Psoas muscle (tissue), 8 donors: ENCODE data around the gene HPSE2. TPM values are rescaled to one million over a fixed set of nuclear protein-coding genes. Genes with fewer than 3 reads are reported as not detected.

Experiments
- ATAC-seq, 4 donors: fragments of 200-7000 bp; cut with Tn5 transposase; one replicate each; pipeline ENCODE4 v1.9.1; 2020; ENCODE audit warnings: moderate library complexity in 3 of 4, mild to moderate bottlenecking in 2 of 4
- DNase-seq, 2 donors: peaks; one replicate each; pipeline ENCODE4 v3.0.0-alpha.2; 2020
- H3K27ac ChIP-seq: fragments of 200-600 bp; one replicate; pipeline ENCODE4 v1.8.0; 2022
- H3K27me3 ChIP-seq, 3 donors: fragments of 200-600 bp in 1 of 3; one replicate each; pipeline versions ENCODE4 v1.6.1 to v1.8.0; 2013 to 2022; ENCODE audit warnings: low read length in 2 of 3, mild to moderate bottlenecking in 2 of 3, moderate library complexity in 1 of 3; ENCODE audit not compliant: insufficient read depth in 3 of 3
- H3K36me3 ChIP-seq, 2 donors: fragments of 200-600 bp in 1 of 2; one replicate each; pipeline versions ENCODE4 v1.6.1 to v1.8.0; 2013 to 2022; ENCODE audit warnings: low read depth in 1 of 2, mild to moderate bottlenecking in 1 of 2, moderate library complexity in 1 of 2; ENCODE audit not compliant: insufficient read depth in 1 of 2
- H3K4me1 ChIP-seq: fragments of 200-600 bp; one replicate; pipeline ENCODE4 v1.8.0; 2022
- H3K4me3 ChIP-seq: fragments of 200-600 bp; one replicate; pipeline ENCODE4 v1.8.0; 2022; ENCODE audit warnings: mild to moderate bottlenecking
- H3K9me3 ChIP-seq: fragments of 200-600 bp; one replicate; pipeline ENCODE4 v1.8.0; 2022
- WGBS, 3 donors: extraction: QIAGEN DNeasy Blood & Tissue Kit; methylation state at CpG; one replicate each; pipeline versions ENCODE4 v1.1.6 to v1.1.7; 2013; 5-methylcytosine and 5-hydroxymethylcytosine counted together
- intact Hi-C, 2 donors: fragments of 100-400 bp; cut with DNase I; formaldehyde crosslinking; loops; one replicate each; pipeline versions ENCODE4 v1.11.0 to v1.14.2; 2022
- polyA plus RNA-seq, 3 donors: library from polyadenylated mRNA; stranded (reverse); fragments of 200-250 nt; gene quantifications; one replicate each; pipeline ENCODE4 v1.2.3, GENCODE V29; 2013
- total RNA-seq, 4 donors: library from RNA; stranded (reverse); fragmentation: NEBNext Ultra II Directional in 2 of 4; extraction: Animal tissue kit (Norgen Biotek cat#: 25700) in 2 of 4; gene quantifications; one replicate each; pipeline versions ENCODE4 v1.2.1 to v1.2.4, GENCODE V29; 2021 to 2023
- TF ChIP-seq, protein P1 (sequence below): fragments of 200-600 bp; IDR thresholded peaks from one replicate; pipeline ENCODE4 v1.8.0; 2022; ENCODE audit warnings: antibody characterized with exemption
- donor health status: healthy with polysubstance abuse.
- donor health status: DM: no; HTN: no; CAD: no; lungs with moderate emphysema.
- donor health status: Bipolar disorder and iron deficiency.
- donor health status: healthy.
- donor health status: DM: yes; HTN: yes; CAD: no.
- donor health status: DM: no; HTN: no; CAD: no.
- donor health status: DM: no; HTN: no; CAD: no.
- donor health status: DM: yes; HTN: yes; CAD: no.

Gene HPSE2
- total and polyA plus RNA-seq, 7 donors = 0.01 to 0.17 (median 0.03) TPM; not detected in 4

DNA sequence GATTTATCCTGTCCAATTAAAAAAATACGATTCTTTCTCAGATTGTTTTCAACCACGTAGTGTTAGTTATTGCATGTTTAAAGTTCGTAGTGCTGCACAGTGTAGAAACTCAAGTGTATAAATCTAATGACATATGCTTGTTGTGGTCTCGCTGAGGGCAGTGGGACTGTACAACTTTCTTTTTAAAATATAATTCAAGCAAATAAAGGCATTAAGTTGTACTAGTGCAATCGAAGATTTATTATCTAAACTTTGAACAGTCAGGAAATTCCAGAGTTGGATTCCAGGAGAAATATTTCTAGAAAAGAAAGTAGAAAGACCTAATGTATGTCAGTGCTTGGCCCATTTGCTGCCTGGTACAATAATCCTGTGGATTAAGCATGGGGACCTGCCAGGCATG lies 664.8 kb downstream of the HPSE2 start:
- Histone ChIP-seq H3K27me3 (peaks cover 0 to 2% (median 0%) of the 10 kb centered on the region in 3 donors), H3K4me3 (no peak overlapping the region), H3K27ac (no peak overlapping the region), H3K36me3 (no peaks in the 10 kb centered on the region), H3K9me3 (no peaks in the 10 kb centered on the region), H3K4me1 (no peaks in the 10 kb centered on the region)
- WGBS, 3 donors = 77 to 83% (median 81%) methylated on average over 5 of the region's 5 CpGs
- ATAC-seq (no peak), DNase-seq (no peak)
- intact Hi-C loops = no loop called here
- TF ChIP-seq, protein P1, sequence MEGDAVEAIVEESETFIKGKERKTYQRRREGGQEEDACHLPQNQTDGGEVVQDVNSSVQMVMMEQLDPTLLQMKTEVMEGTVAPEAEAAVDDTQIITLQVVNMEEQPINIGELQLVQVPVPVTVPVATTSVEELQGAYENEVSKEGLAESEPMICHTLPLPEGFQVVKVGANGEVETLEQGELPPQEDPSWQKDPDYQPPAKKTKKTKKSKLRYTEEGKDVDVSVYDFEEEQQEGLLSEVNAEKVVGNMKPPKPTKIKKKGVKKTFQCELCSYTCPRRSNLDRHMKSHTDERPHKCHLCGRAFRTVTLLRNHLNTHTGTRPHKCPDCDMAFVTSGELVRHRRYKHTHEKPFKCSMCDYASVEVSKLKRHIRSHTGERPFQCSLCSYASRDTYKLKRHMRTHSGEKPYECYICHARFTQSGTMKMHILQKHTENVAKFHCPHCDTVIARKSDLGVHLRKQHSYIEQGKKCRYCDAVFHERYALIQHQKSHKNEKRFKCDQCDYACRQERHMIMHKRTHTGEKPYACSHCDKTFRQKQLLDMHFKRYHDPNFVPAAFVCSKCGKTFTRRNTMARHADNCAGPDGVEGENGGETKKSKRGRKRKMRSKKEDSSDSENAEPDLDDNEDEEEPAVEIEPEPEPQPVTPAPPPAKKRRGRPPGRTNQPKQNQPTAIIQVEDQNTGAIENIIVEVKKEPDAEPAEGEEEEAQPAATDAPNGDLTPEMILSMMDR = no peak

DNA sequence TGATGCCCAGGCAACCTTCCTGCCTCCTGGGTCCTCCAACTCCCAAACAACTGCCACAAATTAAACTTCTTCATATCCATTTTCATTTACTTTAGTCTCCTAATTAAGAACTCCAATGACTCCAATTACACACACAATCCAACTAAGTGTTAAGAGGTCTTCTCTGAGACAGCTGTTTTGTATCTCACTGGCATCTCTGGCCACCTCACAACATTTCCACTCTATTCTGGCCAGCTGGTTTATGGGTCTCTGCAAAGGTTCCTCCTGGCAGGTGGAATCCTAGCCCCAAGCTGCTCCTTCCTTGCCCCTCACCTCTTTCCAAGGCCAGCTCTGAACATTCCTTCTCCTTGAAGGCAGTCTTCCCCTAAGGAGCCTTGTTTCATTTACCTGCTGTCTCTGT lies 665.8 kb downstream of the HPSE2 start:
- Histone ChIP-seq H3K9me3 (no peaks in the 10 kb centered on the region), H3K27me3 (peaks cover 0 to 2% (median 0%) of the 10 kb centered on the region in 3 donors), H3K4me1 (no peaks in the 10 kb centered on the region), H3K36me3 (no peaks in the 10 kb centered on the region), H3K27ac (no peak overlapping the region), H3K4me3 (no peak overlapping the region)
- DNase-seq = no peak
- intact Hi-C loops = no loop called here
- no peak for ATAC-seq
- TF ChIP-seq, protein P1 = no peak

DNA sequence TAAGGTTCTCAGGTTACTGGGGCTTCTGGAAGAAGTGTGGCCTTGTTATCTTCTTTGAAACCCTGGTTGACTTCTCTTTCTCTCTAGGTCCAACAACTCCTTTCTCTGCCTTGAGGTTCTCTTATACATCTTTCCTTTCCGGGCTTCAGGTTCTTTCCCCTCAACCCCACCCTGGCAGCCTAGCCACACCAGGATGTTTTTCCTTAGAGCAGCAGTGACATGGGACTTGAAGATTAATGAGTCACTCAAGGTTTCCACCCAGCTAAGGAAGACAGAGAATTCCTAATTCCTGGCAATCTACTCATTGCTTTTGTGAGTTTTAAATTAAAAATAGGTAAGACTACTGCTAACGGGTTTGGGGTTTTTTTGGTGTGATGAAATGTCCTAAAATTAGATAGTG lies 667.1 kb downstream of the HPSE2 start:
- H3K9me3 ChIP-seq = no peaks in the 10 kb centered on the region
- H3K27me3 ChIP-seq = peaks cover 0 to 2% (median 0%) of the 10 kb centered on the region in 3 donors
- H3K4me3 ChIP-seq = no peak overlapping the region
- no peak overlapping the region for H3K27ac ChIP-seq
- WGBS, 3 donors = 70 to 79% (median 72%) methylated on average over 2 of the region's 2 CpGs
- H3K4me1 ChIP-seq = no peaks in the 10 kb centered on the region
- intact Hi-C loops = no loop called here
- DNase-seq = no peak
- TF ChIP-seq, protein P1 = no peak
- ATAC-seq = no peak
- no peaks in the 10 kb centered on the region for H3K36me3 ChIP-seq

DNA sequence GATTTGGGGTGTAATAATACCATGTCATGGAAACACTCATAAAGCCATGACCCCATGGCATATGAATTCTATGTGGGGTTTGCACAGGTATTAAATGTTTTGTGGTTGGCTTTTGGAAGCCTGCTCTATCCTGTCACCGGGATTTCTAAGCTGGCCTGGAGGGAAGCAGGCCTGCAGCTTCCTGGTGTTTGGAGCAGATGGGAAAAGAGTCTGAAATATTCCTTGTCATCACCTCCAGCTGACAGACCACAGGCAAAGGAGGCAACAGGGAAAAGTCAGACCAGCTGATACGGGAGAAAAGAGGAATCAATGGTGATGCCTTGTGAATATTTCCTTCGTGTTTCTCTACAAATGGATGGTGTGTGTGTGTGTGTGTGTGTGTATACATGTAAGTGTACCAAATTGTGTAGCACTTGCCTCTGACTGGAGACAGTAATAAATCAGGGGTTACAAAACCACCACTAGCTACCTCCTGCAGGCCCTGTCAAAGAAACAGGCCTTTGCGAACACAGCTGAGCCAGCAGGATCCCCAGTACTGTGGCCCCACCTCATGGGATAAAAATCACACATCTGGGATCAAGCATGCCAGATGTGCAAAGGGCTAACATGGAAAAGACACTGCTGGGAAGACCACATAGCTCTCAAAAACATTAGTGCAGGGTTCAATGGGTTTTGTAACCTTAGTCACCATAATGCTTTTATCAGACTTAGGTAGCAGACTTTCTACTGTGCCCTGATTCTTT lies 668.1 kb downstream of the HPSE2 start:
- no peak overlapping the region for H3K4me3 ChIP-seq
- no peak overlapping the region for H3K27ac ChIP-seq
- no peaks in the 10 kb centered on the region for H3K4me1 ChIP-seq
- TF ChIP-seq, protein P1 = no peak
- DNase-seq (no peak), ATAC-seq (no peak)
- no peaks in the 10 kb centered on the region for H3K36me3 ChIP-seq
- intact Hi-C loops = no loop called here
- no peaks in the 10 kb centered on the region for H3K9me3 ChIP-seq
- peaks cover 0 to 2% (median 0%) of the 10 kb centered on the region in 3 donors for H3K27me3 ChIP-seq
- 38 to 41% (median 40%) methylated on average over 4 of the region's 4 CpGs for WGBS, 3 donors

DNA sequence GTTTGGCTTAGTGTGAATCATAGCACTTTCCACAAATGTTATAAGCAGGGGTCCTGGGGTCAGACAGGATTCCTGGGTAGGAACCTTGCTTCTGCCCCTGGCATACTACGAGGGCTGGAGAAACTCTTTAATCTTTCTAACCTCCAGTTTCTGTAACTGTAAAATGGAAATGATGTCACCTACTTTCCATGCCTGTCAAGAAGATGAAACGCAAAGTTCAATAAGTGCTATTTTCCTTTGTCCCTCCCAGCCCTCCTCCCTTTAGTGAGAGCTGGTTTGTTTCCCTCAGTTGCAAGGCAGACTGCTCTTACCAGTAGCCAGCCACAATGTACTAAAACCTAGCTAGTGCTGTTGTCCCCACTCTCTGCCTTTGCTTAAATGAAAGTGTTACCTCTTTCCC lies 671.8 kb downstream of the HPSE2 start:
- TF ChIP-seq, protein P1 = no peak
- WGBS, 3 donors = 51 to 56% (median 55%) methylated on average over 2 of the region's 2 CpGs
- ATAC-seq = no peak
- Histone ChIP-seq H3K27ac (no peak overlapping the region), H3K9me3 (no peaks in the 10 kb centered on the region), H3K4me3 (no peak overlapping the region), H3K4me1 (no peaks in the 10 kb centered on the region), H3K27me3 (no peaks in the 10 kb centered on the region), H3K36me3 (no peaks in the 10 kb centered on the region)
- intact Hi-C loops = no loop called here
- no peak for DNase-seq
